Measurements from ENCODE around the gene TMEM119. TPM values are rescaled to one million over a fixed set of nuclear protein-coding genes. Genes with fewer than 3 reads are reported as not detected.

TMEM119 gene, protein sequence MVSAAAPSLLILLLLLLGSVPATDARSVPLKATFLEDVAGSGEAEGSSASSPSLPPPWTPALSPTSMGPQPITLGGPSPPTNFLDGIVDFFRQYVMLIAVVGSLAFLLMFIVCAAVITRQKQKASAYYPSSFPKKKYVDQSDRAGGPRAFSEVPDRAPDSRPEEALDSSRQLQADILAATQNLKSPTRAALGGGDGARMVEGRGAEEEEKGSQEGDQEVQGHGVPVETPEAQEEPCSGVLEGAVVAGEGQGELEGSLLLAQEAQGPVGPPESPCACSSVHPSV
- total RNA-seq = 182 and 212 TPM in 2 replicates

DNA sequence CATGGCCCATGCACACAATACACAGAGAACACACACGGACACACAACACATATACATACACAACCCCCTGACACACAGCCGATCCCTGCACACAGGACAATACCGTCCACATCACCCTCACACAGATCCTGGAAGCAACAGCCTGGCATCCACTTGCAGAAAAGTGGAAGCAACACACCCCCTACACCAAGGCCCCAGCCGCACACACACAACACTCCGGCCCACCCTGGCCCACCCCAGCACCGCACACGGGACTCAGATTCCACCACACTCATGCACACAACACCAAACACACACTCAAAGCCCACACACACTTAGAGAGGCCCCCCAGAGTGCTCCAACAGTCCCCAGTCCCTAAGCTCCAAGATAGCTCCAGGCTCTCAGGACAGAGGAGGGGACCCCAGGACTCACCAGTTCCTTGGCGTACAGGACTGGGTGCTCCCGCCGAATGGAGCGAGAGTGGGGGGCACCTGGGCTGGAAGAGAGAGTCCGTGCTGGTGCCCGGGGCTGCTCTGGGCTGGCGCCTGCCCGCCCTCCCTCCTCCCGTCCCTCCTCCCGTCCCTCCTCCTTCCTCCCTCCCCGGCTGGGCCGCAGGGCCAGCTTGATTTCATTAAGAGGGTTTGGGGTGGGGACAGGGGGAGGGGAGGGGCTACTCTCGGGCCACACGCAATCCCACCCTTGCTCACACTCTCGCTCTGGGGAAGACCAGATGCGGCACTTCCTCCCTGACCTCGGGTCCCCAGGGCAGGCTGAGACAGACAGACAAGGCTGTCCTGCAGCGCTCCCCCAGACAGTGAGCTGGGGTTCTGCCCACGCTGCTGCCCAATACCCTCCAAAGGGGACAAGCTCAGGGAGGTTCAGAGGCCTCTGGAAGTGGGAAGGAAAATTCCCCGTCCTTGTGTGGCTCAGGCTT lies at the start of gene TMEM119:
TMEM119 (minus strand) TSS at position 526 of the 913 bp plus-strand sequence. CDS start 5,701 bp downstream, outside the sequence.

DNA sequence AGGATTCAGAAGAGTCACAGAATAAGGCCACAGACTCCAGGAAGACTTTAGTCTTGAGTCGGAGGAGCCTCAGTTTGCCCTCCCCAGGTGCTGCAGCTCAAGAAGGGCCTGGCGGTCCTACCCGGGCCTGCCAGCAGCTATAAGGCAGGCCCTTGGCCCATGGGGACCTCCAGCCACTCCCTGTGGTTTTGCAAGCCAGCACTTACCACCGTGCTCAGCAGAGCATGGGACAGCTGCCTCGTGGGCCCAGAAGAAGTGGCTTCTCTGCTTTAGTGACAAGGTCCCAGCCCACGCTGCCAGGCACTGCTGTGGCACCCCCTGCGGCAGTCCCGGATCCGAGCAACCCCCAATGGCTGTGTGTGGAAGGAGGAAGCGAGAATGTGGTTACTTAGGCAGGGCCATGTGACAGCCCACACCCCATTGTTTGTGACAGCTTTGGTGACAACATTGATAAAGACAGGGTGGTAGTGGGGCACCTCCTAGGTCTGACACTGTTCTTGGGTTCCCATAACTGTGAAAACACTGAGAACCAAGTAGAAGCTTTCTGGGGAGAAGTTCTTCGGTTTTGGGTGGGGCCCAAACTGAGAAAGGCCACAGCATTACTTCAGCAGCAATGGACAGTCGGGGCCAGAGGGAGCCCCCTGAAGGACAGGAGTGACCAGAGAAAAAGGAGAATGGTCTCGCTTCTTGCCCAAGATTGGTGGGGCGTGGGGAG lies 35.8 kb upstream of the TMEM119 start, which contains the start of gene SELPLG:
SELPLG (minus strand) TSS at position 361 of the 715 bp plus-strand sequence. CDS start 9,587 bp downstream, outside the sequence.

DNA sequence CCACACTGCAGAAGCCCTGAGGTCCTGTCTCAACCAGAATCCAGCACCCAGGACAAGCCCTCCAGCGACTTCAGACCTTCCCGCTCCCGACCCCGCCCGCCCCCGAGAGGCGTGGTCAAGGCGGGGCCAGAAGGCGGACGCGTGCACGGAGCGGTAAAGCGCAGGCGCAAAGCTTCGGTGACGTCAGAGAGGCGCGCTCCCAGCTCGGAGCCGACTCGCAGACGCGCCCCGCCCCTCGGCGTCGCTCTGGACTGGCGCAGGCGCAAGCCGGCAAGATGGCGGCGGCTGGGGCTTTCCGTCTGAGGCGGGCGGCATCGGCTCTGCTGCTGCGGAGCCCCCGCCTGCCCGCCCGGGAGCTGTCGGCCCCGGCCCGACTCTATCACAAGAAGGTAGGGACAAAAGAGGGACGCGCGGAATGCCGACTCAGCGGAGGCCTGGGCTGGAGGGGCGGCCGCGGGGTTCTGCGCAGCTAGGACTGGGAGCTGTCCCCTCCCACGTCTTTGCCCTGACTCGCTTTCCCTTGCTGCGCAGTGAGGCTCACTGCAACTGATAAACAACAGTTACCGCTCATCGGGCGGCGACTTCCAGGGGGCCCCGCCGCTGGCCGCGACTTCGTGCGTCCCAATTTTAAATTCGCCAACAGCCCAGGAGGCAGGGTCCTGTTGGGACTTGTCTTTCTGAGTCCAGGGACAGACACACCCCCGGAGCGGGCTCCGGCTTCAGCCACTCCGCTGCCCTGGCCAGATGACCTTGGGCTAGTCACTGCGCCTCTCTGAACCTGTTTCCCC lies 35.3 kb downstream of the TMEM119 start, which contains the start of gene ISCU:
ISCU (plus strand) TSS at position 249 of the 788 bp plus-strand sequence; CDS start at position 276, 27 bp downstream.

DNA sequence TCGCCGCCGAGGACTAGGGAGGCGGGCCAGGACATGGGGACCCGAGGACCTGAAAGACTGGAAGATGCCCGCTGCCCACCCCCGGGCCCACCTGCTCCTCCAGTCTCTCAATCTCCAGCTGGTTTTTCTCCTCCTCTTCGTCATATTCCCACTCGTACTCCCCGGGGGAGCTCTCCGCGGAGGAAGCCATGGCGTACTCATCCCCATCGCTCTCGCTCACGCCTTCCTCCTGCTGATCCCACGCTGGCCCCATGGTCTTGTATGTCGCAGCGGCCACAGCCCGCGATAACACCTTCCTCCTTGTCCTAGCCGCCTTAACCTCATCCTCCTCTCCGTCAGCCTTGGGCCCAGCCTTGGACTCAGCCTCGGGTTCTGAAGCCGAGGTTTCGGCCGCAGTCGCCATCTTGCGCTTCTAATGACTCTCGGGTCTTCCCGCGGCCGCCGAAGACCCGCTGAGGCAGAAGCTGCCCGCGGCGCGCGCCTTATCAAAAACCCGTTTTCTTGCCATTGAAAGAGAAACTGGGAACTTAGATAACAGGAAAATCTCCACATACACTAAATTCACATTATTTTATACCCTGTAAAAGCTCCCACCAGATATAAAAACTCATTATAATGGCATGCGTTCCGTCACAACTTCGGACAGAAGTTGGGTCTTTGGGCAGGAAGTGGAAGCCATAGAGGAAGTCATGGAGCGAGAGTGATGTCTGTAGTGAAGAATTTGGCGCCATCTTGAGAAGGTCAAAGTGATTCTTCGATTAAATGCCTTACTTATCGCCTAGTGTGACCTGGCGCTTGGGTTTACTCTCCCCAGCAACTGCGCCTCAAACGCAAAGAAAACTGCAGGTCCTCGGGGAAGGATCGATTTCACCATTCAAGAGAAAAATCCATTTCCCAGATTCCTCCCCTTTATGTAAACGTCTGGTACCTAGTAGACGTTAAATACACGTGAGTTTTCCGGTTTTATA lies 36.8 kb downstream of the TMEM119 start, which contains the start of gene SART3:
SART3 (minus strand) TSS at position 422 of the 968 bp plus-strand sequence; CDS start at position 403, 19 bp downstream.

Other genes starting within 250 kb of the TMEM119 start
- gene FICD, start 82.8 kb downstream of the TMEM119 start, total RNA-seq = 2.0 and 5.0 TPM in 2 replicates
- 21.7 and 27.2 TPM in 2 replicates for gene SART3, start 36.9 kb downstream of the TMEM119 start, total RNA-seq
- gene ISCU, start 35.5 kb downstream of the TMEM119 start, total RNA-seq = 88.5 and 116 TPM in 2 replicates
- gene SELPLG, start 35.8 kb upstream of the TMEM119 start, total RNA-seq = 2.6 and 2.9 TPM in 2 replicates
- 66.2 and 69.4 TPM in 2 replicates for gene CORO1C, start 133.4 kb upstream of the TMEM119 start, total RNA-seq

Measured in pericardium fibroblast (primary cell).